Cardiac muscle cell (in vitro differentiated cells and primary cell): ENCODE measurements around the gene PILRA. TPM values are rescaled to one million over a fixed set of nuclear protein-coding genes. Genes with fewer than 3 reads are reported as not detected.
"Not testable (repeated sequence)": the region's sequence is repeated elsewhere in the genome, so short reads cannot be mapped to it uniquely, and the experiment has no call there.

Experiments used
- DNase-seq, 2 donors: peaks; one replicate each; pipeline versions ENCODE4 v3.0.0 to v3.0.0-alpha.2; 2010 to 2017; ENCODE audit warnings: low read depth in 1 of 2, low spot score in 1 of 2
- H3K27ac ChIP-seq: fragments of 200-600 bp; sonication (generic); 2 replicates; pipeline ENCODE4 v1.5.1; 2016
- H3K27me3 ChIP-seq: fragments of 200-600 bp; sonication (generic); 2 replicates; pipeline ENCODE4 v1.6.0; 2016; ENCODE audit warnings: control low read depth
- H3K36me3 ChIP-seq: fragments of 200-600 bp; sonication (generic); 2 replicates; pipeline ENCODE4 v1.5.1; 2016; ENCODE audit warnings: control low read depth
- H3K4me1 ChIP-seq: fragments of 200-600 bp; sonication (generic); 2 replicates; pipeline ENCODE4 v1.8.1; 2017; ENCODE audit warnings: low read depth, mild to moderate bottlenecking, mixed run types
- H3K4me3 ChIP-seq: fragments of 200-600 bp; sonication (generic); 2 replicates; pipeline ENCODE4 v1.5.1; 2016; ENCODE audit warnings: mild to moderate bottlenecking
- H3K9me3 ChIP-seq: fragments of 200-600 bp; sonication (generic); 2 replicates; pipeline ENCODE4 v1.5.1; 2017; ENCODE audit warnings: low read depth, mild to moderate bottlenecking, control low read depth
- polyA plus RNA-seq: library from polyadenylated mRNA; unstranded; fragments of >200 nt; fragmentation: Nextera tagmentation; extraction: Ambion mirVana; gene quantifications from 2 replicates; pipeline ENCODE4 v1.2.1, GENCODE V29; 2016
- total RNA-seq: library from RNA; depleted of rRNA; stranded (reverse); fragments of >200 nt; gene quantifications from 2 replicates; pipeline ENCODE4 v1.2.3, GENCODE V29; 2016
- TF ChIP-seq, protein P1 (sequence below): IDR thresholded peaks from 2 replicates; pipeline ENCODE4 v1.5.1; 2012; ENCODE audit warnings: low read depth, mild to moderate bottlenecking, low read length

The PILRA gene
- total and polyA plus RNA-seq, 2 experiments from 2014 or later: 3.1 to 4.0 TPM

DNA sequence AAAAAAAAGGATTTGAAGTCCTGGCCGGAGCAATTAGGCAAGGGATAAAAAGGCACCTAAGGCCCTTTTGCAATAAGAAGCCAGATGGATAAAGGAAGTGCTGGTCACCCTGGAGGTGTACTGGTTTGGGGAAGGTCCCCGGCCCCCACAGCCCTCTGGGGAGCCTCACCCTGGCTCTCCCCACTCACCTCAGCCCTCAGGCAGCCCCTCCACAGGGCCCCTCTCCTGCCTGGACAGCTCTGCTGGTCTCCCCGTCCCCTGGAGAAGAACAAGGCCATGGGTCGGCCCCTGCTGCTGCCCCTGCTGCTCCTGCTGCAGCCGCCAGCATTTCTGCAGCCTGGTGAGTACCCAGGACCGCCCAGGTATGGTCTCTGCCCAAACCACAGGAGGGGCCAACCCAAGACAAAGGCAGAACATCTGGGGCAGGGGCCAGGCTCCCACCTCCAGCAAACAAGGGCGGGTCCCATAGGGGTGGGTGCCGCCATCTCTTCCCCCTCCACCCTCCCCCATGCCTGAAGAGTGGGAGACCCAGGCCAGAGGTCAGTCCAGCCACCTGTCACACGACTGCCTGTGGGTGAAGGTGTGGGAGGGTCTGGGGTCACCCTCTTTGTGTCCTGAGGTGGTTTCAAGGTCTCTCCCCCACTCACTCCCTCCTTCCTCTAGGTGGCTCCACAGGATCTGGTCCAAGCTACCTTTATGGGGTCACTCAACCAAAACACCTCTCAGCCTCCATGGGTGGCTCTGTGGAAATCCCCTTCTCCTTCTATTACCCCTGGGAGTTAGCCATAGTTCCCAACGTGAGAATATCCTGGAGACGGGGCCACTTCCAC lies 15.0 kb upstream of the PILRA start, which contains the start of gene PILRB:
Gene PILRB, plus strand, starts transcription at position 91 of the 830 bp plus-strand sequence. Its CDS starts 186 bp downstream, at position 277.
- Histone ChIP-seq H3K4me3 (no peak within 1 kb of the TSS), H3K9me3 (no peaks in the 10 kb centered on the region), H3K36me3 (peaks cover 51% of the 10 kb centered on the region), H3K27me3 (no peaks in the 10 kb centered on the region), H3K27ac (no peak within 1 kb of the TSS), H3K4me1 (no peaks in the 10 kb centered on the region)
- TF ChIP-seq, protein P1, sequence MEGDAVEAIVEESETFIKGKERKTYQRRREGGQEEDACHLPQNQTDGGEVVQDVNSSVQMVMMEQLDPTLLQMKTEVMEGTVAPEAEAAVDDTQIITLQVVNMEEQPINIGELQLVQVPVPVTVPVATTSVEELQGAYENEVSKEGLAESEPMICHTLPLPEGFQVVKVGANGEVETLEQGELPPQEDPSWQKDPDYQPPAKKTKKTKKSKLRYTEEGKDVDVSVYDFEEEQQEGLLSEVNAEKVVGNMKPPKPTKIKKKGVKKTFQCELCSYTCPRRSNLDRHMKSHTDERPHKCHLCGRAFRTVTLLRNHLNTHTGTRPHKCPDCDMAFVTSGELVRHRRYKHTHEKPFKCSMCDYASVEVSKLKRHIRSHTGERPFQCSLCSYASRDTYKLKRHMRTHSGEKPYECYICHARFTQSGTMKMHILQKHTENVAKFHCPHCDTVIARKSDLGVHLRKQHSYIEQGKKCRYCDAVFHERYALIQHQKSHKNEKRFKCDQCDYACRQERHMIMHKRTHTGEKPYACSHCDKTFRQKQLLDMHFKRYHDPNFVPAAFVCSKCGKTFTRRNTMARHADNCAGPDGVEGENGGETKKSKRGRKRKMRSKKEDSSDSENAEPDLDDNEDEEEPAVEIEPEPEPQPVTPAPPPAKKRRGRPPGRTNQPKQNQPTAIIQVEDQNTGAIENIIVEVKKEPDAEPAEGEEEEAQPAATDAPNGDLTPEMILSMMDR: peak; percentile 7
- DNase-seq: no peak

DNA sequence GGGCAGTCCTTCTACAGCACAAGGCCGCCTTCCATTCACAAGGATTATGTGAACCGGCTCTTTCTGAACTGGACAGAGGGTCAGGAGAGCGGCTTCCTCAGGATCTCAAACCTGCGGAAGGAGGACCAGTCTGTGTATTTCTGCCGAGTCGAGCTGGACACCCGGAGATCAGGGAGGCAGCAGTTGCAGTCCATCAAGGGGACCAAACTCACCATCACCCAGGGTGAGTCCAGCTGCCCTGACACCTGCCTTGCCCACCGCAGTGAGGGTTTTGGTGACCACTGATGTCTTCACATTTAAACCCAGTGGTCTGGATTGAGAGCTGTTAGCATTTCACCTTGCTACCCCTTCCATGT lies 14.5 kb upstream of the PILRA start:
- H3K4me3 ChIP-seq: no peak overlapping the region
- no peaks in the 10 kb centered on the region for H3K4me1 ChIP-seq
- no peaks in the 10 kb centered on the region for H3K9me3 ChIP-seq
- H3K27ac ChIP-seq: no peak overlapping the region
- H3K36me3 ChIP-seq: peaks cover 49% of the 10 kb centered on the region
- TF ChIP-seq, protein P1: no peak
- DNase-seq: no peak
- no peaks in the 10 kb centered on the region for H3K27me3 ChIP-seq

DNA sequence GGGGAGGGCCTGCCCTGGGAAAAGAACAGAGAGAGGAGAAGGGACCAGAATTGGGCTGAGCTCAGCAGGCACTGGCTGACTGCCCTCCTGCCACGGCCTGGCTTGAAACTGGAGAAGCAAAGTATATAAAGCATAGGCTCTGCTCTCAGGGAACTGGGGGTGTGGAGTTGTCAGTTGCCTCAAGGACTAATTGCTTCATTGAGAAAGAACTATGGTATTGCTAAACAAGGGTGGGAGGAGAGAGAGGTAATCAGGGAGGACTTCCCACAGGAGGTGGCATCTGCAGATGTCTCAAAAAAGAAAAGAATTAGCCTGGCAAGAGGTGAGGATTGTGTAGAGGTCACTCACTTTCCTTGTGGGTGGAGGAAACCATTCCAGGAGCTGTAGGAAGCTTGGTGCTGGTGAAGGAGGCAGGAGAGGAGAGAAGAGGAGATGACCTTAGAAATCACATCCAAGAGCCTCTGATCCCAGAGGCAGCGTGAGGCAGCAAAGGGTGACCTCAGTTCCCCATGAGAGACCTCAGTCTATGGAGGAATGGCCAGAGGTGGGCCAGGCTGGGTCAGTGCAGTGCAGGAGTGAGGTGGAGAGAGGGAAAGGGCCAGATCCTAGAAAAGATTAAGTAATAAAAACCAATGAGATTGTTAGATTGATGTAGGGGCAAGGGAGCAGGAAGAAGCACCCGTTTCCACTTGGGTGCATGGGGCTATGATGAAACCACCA lies 13.0 kb upstream of the PILRA start:
- TF ChIP-seq, protein P1: no peak
- Histone ChIP-seq H3K27me3 (no peaks in the 10 kb centered on the region), H3K36me3 (peaks cover 45% of the 10 kb centered on the region), H3K4me3 (no peak overlapping the region), H3K27ac (no peak overlapping the region), H3K9me3 (no peaks in the 10 kb centered on the region), H3K4me1 (no peaks in the 10 kb centered on the region)
- no peak for DNase-seq

DNA sequence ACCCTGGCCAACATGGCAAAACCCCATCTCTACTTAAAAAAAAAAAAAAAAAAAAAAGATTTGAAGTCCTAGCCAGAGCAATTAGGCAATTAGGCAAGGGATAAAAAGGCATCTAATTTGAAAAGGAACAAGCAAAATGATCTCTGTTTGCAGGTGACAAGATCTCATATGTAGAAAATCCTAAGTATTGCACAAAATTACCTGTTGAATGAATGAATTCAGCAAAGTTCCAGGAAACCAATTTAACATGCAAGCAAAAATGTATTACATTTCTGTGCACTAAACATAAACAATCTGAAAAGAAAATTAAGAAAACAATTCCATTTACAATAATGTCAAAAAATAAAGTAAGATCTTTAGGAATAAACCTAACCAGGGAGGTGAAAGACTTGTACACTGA lies 10.2 kb upstream of the PILRA start:
- TF ChIP-seq, protein P1: no peak
- no peaks in the 10 kb centered on the region for H3K9me3 ChIP-seq
- DNase-seq: no peak
- no peak overlapping the region for H3K4me3 ChIP-seq
- no peaks in the 10 kb centered on the region for H3K27me3 ChIP-seq
- no peak overlapping the region for H3K27ac ChIP-seq
- no peaks in the 10 kb centered on the region for H3K4me1 ChIP-seq
- H3K36me3 ChIP-seq: peaks cover 42% of the 10 kb centered on the region

DNA sequence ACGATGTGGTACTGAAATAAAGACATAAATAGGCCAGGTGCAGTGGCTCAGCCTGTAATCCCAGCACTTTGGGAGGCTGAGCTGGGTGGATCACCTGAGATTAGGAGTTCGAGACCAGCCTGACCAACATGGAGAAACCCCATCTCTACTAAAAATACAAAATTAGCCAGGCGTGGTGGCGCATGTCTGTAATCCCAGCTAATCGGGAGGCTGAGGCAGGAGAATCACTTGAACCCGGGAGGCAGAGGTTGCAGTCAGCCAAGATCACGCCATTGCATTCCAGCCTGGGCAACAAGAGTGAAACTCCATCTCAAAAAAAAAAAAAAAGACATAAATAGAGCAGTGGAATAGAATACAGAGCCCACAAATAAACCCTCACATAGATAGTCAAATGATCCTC lies 9.5 kb upstream of the PILRA start:
- not testable (repeated sequence) for H3K4me1 ChIP-seq, H3K4me3 ChIP-seq, DNase-seq, H3K9me3 ChIP-seq, H3K27me3 ChIP-seq, H3K27ac ChIP-seq
- peaks cover 41% of the 10 kb centered on the region for H3K36me3 ChIP-seq

DNA sequence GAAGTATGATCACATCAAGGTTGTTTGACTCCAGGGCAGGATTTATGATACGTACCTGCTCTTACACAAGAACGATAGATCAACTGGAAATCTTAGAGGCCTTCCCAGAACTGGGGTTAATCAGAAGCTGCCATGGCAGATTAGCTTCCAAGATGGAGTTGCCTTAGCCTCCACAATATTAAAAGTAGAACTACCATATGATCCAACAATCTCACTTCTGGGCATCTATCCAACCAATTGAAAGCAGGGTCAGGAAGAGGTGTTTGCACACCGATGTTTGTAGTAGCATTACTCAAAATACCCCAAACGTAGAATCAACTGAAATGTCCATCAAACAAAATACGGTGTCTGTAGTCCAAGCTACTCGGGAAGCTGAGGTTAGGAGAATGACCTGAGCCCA lies 8.8 kb upstream of the PILRA start:
- H3K9me3 ChIP-seq: no peaks in the 10 kb centered on the region
- H3K27me3 ChIP-seq: no peaks in the 10 kb centered on the region
- TF ChIP-seq, protein P1: no peak
- no peak overlapping the region for H3K27ac ChIP-seq
- DNase-seq: no peak
- no peak overlapping the region for H3K4me3 ChIP-seq
- no peaks in the 10 kb centered on the region for H3K4me1 ChIP-seq
- H3K36me3 ChIP-seq: peaks cover 34% of the 10 kb centered on the region

DNA sequence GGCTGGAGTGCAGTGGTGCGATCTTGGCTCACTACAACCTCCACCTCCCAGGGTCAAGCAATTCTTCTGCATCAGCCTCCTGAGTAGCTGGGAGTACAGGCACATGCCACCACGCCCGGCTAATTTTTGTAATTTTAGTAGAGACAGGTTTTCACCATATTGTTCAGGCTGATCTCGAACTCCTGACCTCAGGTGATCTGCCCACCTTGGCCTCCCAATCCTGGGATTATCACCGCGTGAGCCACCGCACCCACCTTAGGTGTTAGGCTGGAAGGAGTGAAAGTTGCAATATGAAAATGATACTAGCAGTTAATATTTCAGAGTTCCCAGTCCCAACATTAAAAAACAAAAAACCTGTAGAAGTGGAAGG lies 7.3 kb upstream of the PILRA start:
- DNase-seq, H3K9me3 ChIP-seq, H3K4me1 ChIP-seq, H3K4me3 ChIP-seq, H3K27me3 ChIP-seq, H3K27ac ChIP-seq: not testable (repeated sequence)
- peaks cover 27% of the 10 kb centered on the region for H3K36me3 ChIP-seq
